NCI-H69 (cell line): ENCODE measurements around the gene CDH4.
"Not testable (repeated sequence)": the region's sequence is repeated elsewhere in the genome, so short reads cannot be mapped to it uniquely, and the experiment has no call there.

ENCODE experiments used
- DNase-seq: peaks from one replicate; lab custom pipeline; 2025; lab: John Stamatoyannopoulos, UW

CDH4 gene

GRCh38 chr20:61846074-61846473, 594.0 kb downstream of the CDH4 start:
- no peak for DNase-seq

- DNase-seq, result no peak
Measured at GRCh38 chr20:61846741-61847419, 594.8 kb downstream of the CDH4 start.

- DNase-seq, result no peak
Measured at GRCh38 chr20:61847420-61847748, 595.3 kb downstream of the CDH4 start.

DNA sequence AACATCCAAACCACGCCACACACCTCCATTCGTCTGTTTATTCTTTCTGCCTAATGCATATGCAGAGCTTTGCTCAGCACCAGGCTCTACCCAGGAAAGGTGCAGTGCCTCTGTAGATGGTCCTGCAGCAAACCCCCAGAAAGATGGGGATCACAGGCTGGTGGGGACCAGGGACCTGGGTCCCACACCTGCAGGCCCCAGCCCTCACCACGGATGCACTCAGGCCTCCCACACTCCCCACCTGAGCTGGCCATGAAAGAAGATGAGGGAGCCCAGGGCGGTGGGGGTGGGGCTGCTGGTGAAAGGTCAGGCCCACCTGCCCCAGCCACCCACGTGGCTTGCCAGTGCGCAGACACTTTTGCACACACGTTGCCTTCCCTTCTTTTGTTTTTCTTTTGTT, 595.9 kb downstream of the CDH4 start:
- DNase-seq, result no peak

DNA sequence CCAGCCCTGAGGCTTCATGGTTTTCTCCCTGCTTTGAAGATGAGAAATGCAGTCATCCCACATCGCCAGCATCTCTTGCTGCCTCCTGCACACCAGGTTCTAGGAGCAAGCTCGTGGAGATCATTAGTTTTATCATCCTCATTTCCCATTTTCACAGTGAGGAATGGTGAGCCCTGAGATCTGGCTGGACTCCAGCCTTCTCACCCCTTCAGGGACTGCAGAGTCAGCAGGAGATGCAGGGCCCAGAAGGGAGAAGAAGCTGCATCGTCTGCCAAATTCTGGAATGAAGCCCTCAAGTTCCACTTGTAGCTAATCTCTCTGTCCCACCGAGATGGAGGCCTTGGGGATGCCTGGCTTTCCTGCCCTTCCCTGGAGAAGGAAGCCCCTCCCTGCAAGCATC, 596.8 kb downstream of the CDH4 start:
- DNase-seq, result no peak

- no peak for DNase-seq
Measured at GRCh38 chr20:61849376-61849775, 597.3 kb downstream of the CDH4 start.

DNA sequence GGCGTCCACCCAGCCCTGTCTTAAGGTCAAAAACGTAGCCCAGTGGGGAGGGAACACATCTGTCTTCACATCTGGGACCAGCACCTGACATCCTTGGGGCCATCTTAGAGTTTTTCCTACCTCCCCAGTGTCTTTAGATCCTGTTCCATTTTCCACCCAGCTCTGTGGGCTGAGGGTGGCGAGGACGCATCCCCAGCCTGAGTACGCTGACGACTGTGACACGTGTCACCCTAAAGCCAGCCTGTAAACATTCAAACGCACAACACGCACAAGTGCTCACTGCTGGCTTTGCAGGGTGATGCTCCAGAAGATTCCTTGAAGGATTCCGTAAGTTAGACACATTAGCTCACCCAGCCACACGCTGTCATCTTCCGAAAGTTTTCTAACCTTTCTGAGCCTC, 597.8 kb downstream of the CDH4 start:
- DNase-seq, result no peak

DNA sequence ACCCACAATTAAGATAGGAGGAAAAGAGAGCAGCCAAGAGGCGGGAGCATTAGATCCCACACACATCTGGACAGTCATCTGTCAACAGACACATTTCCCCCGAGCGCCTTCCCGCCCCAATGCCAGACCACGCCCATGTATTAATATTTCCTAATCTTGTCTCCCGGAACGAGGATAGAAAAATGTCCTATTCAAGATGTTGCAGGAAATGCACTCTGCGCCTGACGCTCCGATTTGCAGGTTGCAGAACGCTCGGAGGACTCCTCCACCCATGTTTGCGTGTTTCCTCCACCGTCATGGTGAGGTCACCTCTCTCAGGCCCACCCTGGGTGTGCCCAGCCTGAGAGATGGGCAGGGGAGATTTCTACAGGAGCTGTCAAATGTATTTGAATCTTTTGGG, 598.4 kb downstream of the CDH4 start:
- DNase-seq, result no peak

- no peak for DNase-seq
Measured at GRCh38 chr20:61850926-61851900, 599.2 kb downstream of the CDH4 start.

DNA sequence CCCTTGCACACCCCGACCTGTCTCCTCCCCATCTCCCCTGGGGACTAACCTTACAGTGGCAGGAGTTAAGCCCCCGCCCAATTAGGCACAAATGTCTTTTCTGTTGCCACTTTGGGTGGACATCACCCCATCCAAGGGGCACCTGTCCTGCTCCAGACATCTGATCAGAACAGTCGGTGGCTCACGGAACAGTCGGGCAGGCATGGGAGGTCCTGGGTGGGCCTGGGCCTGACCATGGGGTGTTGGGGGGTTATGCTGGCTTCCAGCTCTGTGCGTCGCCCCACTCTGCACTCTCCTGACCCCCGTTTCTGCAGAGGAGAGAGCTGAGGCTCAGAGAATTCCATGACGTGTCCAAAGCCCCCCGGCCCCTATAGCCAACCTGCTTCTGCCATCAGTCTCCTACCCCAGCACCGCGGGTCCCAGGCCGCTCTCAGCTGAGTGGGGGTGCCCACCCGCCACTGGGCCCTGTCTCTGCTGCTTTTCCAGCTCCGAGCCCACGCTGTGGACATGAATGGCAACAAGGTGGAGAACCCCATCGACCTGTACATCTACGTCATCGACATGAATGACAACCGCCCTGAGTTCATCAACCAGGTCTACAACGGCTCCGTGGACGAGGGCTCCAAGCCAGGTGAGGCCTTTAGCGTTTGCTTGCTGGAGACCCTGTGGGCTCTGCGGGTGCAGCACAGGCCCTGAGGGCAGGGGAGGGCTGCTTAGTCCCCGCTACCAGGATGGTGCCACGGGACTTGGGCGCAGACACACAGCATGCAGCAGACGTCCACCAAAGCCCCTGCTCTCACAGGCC, 600.4 kb downstream of the CDH4 start:
- DNase-seq, result no peak

DNA sequence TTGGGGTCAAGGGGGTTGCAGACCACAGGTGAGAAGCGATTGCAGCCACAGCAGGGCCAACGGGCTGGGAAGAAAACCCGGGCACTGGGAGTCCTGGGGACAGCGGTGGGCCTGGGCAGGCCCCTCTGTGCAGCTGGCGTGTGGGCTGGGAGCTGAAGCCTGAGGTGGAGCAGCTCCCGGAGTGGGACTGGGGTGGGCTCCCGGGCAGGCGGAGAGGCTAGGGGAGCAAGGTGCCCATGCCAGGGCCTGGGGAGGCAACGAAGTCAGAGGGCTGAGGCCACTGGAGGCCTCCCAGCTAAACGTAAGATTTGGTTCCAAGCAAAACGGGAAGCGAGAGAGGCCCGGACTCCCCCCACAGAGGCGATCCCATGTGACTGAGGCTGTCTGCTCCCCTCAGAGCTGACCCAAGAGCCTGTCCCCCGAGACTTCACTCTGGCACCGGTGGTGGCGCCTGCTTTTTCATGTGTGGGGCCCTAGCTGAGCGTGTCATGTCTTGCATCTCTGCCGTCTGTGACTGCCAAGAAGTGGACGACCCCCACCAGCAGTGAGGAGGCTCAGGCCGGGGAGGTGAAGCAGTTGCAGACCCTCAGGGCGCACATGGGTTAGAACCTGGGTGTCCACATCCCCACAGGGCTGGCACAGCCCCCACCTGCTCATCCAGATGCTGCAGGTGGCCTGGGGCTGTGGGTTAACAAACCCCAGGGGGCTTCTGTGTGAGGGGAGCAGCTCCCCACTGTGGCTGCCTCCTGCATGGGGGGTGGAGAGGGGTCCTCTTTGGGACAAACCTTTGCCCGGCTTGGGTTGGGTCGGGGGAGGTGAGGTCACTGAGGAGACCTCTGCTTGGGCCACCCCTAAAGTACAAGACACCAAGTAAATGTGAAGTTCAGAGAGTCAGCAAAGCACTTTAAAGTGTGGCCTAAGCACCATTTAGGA, 601.3 kb downstream of the CDH4 start:
- no peak for DNase-seq

DNA sequence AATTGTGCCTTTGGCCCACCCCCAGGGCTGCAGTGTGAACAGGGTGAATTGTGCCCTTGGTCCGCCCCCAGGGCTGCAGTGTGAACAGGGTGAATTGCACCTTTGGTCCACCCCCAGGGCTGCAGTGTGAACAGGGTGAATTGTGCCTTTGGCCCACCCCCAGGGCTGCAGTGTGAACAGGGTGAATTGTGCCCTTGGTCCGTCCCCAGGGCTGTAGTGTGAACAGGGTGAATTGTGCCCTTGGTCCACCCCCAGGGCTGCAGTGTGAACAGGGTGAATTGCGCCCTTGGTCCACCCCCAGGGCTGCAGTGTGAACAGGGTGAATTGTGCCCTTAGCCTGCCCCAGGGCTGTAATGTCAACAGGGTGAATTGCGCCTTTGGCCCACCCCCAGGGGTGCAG, 602.5 kb downstream of the CDH4 start:
- not testable (repeated sequence) for DNase-seq

DNA sequence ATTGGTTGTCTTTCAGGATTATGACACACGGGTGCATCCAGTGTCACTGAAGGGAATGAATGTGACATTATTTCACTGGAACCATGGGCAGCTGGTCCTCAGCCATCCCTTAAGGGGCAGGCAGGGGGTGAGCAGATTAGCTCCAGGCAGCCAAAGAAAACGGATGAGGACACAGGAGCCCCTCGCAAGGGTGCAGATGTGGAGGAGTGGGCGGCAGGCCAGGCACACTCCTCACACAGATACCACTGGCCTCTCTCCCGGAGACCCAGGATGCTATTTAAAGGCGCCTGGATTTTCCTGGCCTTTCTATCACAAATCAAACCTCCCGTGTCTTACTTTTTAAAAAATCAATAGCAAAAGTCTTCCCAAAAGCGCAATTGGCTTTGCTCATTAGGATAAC, 603.2 kb downstream of the CDH4 start:
- DNase-seq, result no peak

- no peak for DNase-seq
Measured at GRCh38 chr20:61856626-61857413, 604.8 kb downstream of the CDH4 start.

GRCh38 chr20:61857414-61857775, 605.3 kb downstream of the CDH4 start:
- DNase-seq, result no peak

DNA sequence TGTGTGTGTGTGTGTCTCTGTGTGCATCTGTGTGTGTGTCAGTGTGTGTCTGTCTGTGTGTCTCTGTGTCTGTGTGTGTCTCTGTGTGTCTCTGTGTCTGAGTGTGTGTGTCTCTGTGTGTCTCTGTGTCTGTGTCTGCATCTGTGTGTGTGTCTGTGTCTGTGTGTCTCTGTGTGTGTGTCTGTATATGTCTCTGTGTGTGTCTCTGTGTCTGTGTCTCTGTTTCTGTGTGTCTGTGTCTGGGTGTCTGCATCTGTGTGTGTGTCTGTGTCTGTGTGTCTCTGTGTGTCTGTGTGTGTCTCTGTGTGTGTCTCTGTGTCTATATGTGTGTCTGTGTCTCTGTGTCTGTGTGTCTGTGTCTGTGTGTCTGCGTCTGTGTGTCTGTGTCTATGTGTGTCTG, 605.8 kb downstream of the CDH4 start:
- no peak for DNase-seq

DNA sequence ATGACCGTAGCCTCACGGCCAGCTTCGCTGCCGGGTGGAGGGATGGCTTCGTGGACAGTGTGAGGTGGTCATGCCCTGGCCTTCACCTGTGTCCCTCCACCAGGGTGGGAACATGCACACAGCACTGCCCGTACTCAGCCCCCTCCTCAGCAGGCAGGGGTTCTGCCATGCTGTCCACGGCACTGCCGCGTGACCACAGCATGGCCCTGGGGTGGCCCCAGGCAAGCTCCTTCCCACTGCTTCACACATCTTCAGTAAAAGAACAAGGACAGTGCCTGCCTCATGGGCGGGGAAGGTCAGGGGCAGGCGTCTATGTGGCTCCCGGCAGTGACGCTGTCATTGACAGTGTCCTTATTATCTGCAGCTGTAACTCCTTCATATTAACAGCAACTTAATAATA, 607.7 kb downstream of the CDH4 start:
- DNase-seq, result no peak

DNA sequence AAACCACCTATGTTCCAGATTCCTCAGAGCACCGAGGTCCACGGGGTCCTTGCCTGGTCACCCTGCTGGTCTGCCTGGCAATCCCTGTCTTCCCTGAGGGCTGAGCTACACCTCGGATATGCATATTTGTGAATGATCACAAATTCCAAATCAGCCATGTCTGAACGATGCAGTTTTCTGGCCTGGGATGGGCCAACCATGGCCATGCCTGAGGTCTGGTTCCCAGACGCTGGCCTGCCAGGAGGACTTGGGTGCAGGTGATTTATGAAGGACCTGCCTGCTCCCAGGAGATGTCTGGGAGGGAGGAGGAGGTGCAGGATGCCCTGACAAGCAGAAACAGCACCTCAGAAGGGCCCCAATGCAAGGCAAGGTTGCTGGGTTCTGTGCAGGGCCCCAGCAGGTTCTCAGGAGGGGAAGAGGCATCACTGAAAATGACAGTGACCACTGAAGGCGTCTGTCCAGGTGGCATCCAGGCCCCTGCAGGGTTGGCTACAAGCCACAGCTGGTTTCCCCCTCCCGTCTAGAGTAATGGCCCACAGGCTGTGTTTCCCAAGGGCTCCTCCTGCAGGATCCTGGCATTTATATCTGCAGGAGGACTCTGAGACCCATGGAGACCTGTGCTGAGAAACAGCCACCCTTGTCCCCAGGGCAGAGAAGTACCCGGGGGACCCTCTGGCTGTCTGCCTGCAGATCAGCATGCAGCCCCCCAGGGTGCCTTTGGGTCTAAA, 608.4 kb downstream of the CDH4 start:
- DNase-seq, result no peak

DNA sequence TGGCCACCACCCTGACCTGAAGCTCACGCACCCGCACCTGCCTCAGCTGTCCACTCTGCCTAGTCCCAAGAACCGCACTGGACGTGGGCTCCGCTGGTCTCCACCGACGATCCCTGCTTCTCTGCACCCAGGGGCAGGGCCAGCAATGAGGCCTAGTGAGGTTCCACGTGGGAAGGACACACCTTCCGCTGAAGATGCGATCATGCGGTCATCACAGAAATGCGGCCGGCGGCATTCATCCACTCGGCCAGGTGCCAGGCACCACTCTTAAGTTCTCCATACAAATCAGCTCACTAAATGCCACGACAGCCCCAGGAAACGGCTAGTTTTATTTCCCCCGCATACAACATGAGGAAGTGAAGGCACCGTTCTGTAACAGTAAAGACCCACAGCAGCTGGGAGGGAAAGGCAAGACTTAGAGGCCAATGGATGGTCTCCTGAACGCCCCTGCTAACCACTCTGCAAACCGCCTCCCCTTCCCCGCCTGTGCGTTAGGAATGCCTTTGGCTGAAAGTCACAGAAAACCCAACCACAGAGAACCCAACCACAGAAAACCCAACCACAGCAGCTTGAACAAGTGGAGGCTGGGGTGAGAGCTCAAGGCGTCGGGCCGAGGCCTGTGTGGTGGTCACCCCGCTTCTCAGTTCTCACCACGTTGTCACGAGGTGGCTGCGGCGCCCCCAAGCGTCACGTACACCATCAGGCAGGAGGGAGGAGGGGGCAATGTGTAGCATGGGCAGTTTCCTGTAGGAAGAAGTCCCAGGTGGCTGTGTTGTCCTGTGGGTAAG, 609.2 kb downstream of the CDH4 start:
- no peak for DNase-seq
